ENCODE measurements around the gene LTBP1. TPM values are rescaled to one million over a fixed set of nuclear protein-coding genes. Genes with fewer than 3 reads are reported as not detected.

The LTBP1 gene
- polyA plus RNA-seq, 1 experiment = 124 TPM

- TF ChIP-seq, protein P1, sequence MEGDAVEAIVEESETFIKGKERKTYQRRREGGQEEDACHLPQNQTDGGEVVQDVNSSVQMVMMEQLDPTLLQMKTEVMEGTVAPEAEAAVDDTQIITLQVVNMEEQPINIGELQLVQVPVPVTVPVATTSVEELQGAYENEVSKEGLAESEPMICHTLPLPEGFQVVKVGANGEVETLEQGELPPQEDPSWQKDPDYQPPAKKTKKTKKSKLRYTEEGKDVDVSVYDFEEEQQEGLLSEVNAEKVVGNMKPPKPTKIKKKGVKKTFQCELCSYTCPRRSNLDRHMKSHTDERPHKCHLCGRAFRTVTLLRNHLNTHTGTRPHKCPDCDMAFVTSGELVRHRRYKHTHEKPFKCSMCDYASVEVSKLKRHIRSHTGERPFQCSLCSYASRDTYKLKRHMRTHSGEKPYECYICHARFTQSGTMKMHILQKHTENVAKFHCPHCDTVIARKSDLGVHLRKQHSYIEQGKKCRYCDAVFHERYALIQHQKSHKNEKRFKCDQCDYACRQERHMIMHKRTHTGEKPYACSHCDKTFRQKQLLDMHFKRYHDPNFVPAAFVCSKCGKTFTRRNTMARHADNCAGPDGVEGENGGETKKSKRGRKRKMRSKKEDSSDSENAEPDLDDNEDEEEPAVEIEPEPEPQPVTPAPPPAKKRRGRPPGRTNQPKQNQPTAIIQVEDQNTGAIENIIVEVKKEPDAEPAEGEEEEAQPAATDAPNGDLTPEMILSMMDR (IDR thresholded peaks at IDR 0.05; ENCODE audit: insufficient read depth, low read depth, low read length) = no peak
- no peaks in the 10 kb centered on the region for H3K27me3 ChIP-seq (ENCODE audit: control insufficient read depth, insufficient read depth, low read length)
- ChIA-PET CTCF (interaction anchor here (1.3 to 1.4 kb wide), 2 partner anchors 20 to 329 kb away, joined by 3 to 4 read pairs; no protein-coding TSS in a partner anchor), POLR2A (no interaction called here)
- no peaks in the 10 kb centered on the region for H3K36me3 ChIP-seq (ENCODE audit: control insufficient read depth, insufficient read depth, low read length)
- no peak for DNase-seq (ENCODE audit: low read depth)
- no peak overlapping the region for H3K4me3 ChIP-seq (ENCODE audit: low read depth, low read length)
These were observed 161.1 kb downstream of the LTBP1 start for GRCh38 chr2:33107690-33108482.

- no peaks in the 10 kb centered on the region for H3K27me3 ChIP-seq (ENCODE audit: control insufficient read depth, insufficient read depth, low read length)
- TF ChIP-seq, protein P1 (IDR thresholded peaks at IDR 0.05; ENCODE audit: insufficient read depth, low read depth, low read length) = no peak
- peak; percentile 49 for DNase-seq (ENCODE audit: low read depth)
- CTCF ChIA-PET = interaction anchor here (0.6 to 1.4 kb wide), 3 partner anchors 21 to 328 kb away, joined by 3 to 4 read pairs (median 3); partner anchors contain the start of gene LTBP1
- no peaks in the 10 kb centered on the region for H3K36me3 ChIP-seq (ENCODE audit: control insufficient read depth, insufficient read depth, low read length)
- POLR2A ChIA-PET = interaction anchor here (0.6 kb wide), 1 partner anchor 213 kb away, joined by 4 read pairs; no protein-coding TSS in a partner anchor
- no peak overlapping the region for H3K4me3 ChIP-seq (ENCODE audit: low read depth, low read length)
These were observed 162.0 kb downstream of the LTBP1 start for GRCh38 chr2:33108483-33109443.

DNA sequence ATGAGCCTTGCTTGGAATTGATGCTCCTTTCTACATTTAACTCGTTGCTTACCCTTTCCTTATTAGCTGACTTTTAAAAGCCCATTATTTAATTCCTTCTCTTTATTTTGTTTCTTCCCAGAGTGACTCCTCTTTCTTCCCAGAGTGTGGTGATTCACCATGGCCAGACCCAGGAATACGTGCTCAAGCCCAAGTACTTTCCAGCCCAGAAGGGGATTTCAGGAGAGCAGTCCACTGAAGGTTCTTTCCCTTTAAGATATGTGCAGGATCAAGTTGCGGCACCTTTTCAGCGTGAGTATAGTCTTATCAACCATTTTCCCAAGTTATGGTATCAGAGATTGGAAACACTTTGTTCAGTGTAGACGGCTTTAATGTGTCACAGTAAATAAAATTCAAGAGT, 163.7 kb downstream of the LTBP1 start:
- DNase-seq (ENCODE audit: low read depth) = no peak
- Histone ChIP-seq H3K27me3 (ENCODE audit: control insufficient read depth, insufficient read depth, low read length) (no peaks in the 10 kb centered on the region), H3K4me3 (ENCODE audit: low read depth, low read length) (no peak overlapping the region), H3K36me3 (ENCODE audit: control insufficient read depth, insufficient read depth, low read length) (no peaks in the 10 kb centered on the region)
- POLR2A ChIA-PET = no interaction called here
- CTCF ChIA-PET = no interaction called here
- TF ChIP-seq, protein P1 (IDR thresholded peaks at IDR 0.05; ENCODE audit: insufficient read depth, low read depth, low read length) = no peak

DNA sequence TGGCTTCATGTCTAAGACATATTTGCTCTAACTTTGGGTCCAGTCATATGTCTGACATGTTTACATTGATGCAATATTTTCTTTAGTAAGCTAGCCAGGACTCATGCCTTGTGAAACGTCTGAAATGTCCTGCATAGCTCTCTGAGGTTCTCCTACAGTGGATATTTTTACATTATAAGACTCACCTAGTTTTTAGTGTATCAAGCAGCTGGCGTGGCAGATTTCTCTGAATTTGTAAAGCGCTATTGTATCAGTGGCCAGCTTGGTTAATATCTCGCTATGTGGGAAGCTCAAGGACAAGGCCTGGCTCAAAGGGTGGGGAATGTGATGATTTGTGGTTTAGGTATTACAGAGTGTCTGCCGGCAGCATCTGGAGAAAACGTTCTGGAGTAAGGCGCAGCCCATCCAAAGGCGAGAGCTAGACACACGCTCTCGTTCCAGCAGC, 164.3 kb downstream of the LTBP1 start:
- no peak overlapping the region for H3K4me3 ChIP-seq (ENCODE audit: low read depth, low read length)
- ChIA-PET POLR2A (no interaction called here), CTCF (no interaction called here)
- no peaks in the 10 kb centered on the region for H3K27me3 ChIP-seq (ENCODE audit: control insufficient read depth, insufficient read depth, low read length)
- TF ChIP-seq, protein P1 (IDR thresholded peaks at IDR 0.05; ENCODE audit: insufficient read depth, low read depth, low read length) = no peak
- no peaks in the 10 kb centered on the region for H3K36me3 ChIP-seq (ENCODE audit: control insufficient read depth, insufficient read depth, low read length)
- DNase-seq (ENCODE audit: low read depth) = no peak

- POLR2A ChIA-PET = no interaction called here
- CTCF ChIA-PET = interaction anchor here (0.8 kb wide), 1 partner anchor 27 kb away, joined by 3 read pairs; no protein-coding TSS in a partner anchor
- TF ChIP-seq, protein P1 (IDR thresholded peaks at IDR 0.05; ENCODE audit: insufficient read depth, low read depth, low read length) = no peak
- no peak for DNase-seq (ENCODE audit: low read depth)
- no peak overlapping the region for H3K4me3 ChIP-seq (ENCODE audit: low read depth, low read length)
- no peaks in the 10 kb centered on the region for H3K36me3 ChIP-seq (ENCODE audit: control insufficient read depth, insufficient read depth, low read length)
- H3K27me3 ChIP-seq (ENCODE audit: control insufficient read depth, insufficient read depth, low read length) = no peaks in the 10 kb centered on the region
These were observed 168.4 kb downstream of the LTBP1 start for GRCh38 chr2:33115196-33115595.

All from BJ (cell line).